ENCODE results near the gene DCDC1. TPM values are rescaled to one million over a fixed set of nuclear protein-coding genes. Genes with fewer than 3 reads are reported as not detected.

DCDC1 gene
- total RNA-seq, 1 experiment from 2014 or later, result not detected

DNA sequence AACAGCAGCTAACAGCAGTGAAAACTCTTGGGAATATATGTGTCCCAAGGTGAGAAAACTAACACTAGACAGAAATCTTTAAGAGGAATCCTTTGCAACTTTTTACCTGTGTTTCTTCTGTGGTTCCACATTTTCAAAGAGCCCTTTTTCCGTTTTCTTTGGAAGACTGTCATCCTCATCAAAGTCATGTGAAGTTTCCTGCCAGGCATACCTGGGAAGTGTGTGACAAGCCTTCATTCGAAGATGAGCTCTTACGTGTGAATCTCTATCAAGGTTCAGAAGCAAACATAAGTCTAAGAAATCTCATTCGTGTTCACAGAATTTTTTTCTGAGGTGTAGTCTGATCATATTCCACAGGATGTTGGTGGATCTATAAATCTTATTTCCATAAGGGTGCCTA, 452.8 kb downstream of the DCDC1 start:
- in situ Hi-C loops (cut with HindIII; ENCODE audit: low pct_unique_long_range_greater_than_20kb, low sequenced_read_pairs), result no loop called here
- CTCF ChIA-PET, result no interaction called here
- POLR2A ChIA-PET, result no interaction called here
- Histone ChIP-seq H3K27ac (ENCODE audit: low read length) (no peak overlapping the region), H3K27me3 (ENCODE audit: control insufficient read depth, insufficient read depth, low read length) (no peaks in the 10 kb centered on the region; the same call in 1 of the 2 replicates), H3K9me3 (ENCODE audit: control insufficient read depth, insufficient read depth, low read depth, low read length) (no peaks in the 10 kb centered on the region), H3K4me3 (ENCODE audit: low read depth in 2 of 2, low read length in 2 of 2) (no peak overlapping the region), H3K36me3 (ENCODE audit: control insufficient read depth, insufficient read depth, low read length) (no peaks in the 10 kb centered on the region), H3K4me1 (ENCODE audit: control insufficient read depth, insufficient read depth, low read length) (no peaks in the 10 kb centered on the region)
- DNase-seq (ENCODE audit: low read depth, low spot score) (no peak), ATAC-seq (no peak)
- TF ChIP-seq POLR2AphosphoS5 (IDR thresholded peaks at IDR 0.05; ENCODE audit: low read depth, low read length), result no peak
- TF ChIP-seq SIN3A (IDR thresholded peaks at IDR 0.05; ENCODE audit: borderline replicate concordance, insufficient read depth, low read depth, low read length), result no peak
- TF ChIP-seq TCF7L2 (IDR thresholded peaks at IDR 0.05; ENCODE audit: low read depth, low read length), result no peak
- TF ChIP-seq, protein P1, sequence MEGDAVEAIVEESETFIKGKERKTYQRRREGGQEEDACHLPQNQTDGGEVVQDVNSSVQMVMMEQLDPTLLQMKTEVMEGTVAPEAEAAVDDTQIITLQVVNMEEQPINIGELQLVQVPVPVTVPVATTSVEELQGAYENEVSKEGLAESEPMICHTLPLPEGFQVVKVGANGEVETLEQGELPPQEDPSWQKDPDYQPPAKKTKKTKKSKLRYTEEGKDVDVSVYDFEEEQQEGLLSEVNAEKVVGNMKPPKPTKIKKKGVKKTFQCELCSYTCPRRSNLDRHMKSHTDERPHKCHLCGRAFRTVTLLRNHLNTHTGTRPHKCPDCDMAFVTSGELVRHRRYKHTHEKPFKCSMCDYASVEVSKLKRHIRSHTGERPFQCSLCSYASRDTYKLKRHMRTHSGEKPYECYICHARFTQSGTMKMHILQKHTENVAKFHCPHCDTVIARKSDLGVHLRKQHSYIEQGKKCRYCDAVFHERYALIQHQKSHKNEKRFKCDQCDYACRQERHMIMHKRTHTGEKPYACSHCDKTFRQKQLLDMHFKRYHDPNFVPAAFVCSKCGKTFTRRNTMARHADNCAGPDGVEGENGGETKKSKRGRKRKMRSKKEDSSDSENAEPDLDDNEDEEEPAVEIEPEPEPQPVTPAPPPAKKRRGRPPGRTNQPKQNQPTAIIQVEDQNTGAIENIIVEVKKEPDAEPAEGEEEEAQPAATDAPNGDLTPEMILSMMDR (IDR thresholded peaks at IDR 0.05), result no peak
- TF ChIP-seq REST (IDR thresholded peaks at IDR 0.05; ENCODE audit: insufficient read depth in 1 of 2, low read depth in 2 of 2, low read length in 1 of 2), result no peak
- intact Hi-C loops (cut with micrococcal nuclease; ENCODE audit: unreplicated experiment), result loop anchor here (1.0 to 5.0 kb wide), 2 partner anchors 554 to 570 kb away; no protein-coding TSS in a partner anchor
- BruUV-seq (replicated peaks), result no TSS peak

GRCh38 chr11:30914143-30914762, 455.3 kb downstream of the DCDC1 start:
- ATAC-seq (no peak), DNase-seq (ENCODE audit: low read depth, low spot score) (no peak)
- H3K9me3 ChIP-seq (ENCODE audit: control insufficient read depth, insufficient read depth, low read depth, low read length), result no peaks in the 10 kb centered on the region
- no TSS peak for BruUV-seq (replicated peaks)
- CTCF ChIA-PET, result interaction anchor here (0.7 kb wide), 1 partner anchor 718 kb away, joined by 11 read pairs; no protein-coding TSS in a partner anchor
- H3K27me3 ChIP-seq (ENCODE audit: control insufficient read depth, insufficient read depth, low read length), result no peaks in the 10 kb centered on the region
- intact Hi-C loops (cut with micrococcal nuclease; ENCODE audit: unreplicated experiment) (no loop called here), in situ Hi-C loops (cut with HindIII; ENCODE audit: low pct_unique_long_range_greater_than_20kb, low sequenced_read_pairs) (no loop called here)
- H3K4me1 ChIP-seq (ENCODE audit: control insufficient read depth, insufficient read depth, low read length), result no peaks in the 10 kb centered on the region
- TF ChIP-seq, protein P1 (IDR thresholded peaks at IDR 0.05), result peak; percentile 63
- TF ChIP-seq POLR2AphosphoS5 (IDR thresholded peaks at IDR 0.05; ENCODE audit: low read depth, low read length) (no peak), TCF7L2 (IDR thresholded peaks at IDR 0.05; ENCODE audit: low read depth, low read length) (no peak), SIN3A (IDR thresholded peaks at IDR 0.05; ENCODE audit: borderline replicate concordance, insufficient read depth, low read depth, low read length) (no peak)
- H3K36me3 ChIP-seq (ENCODE audit: control insufficient read depth, insufficient read depth, low read length), result no peaks in the 10 kb centered on the region
- no peak overlapping the region for H3K4me3 ChIP-seq (ENCODE audit: low read depth in 2 of 2, low read length in 2 of 2)
- POLR2A ChIA-PET, result no interaction called here
- H3K27ac ChIP-seq (ENCODE audit: low read length), result no peak overlapping the region

All from Panc1 (cell line).